GM12878 (cell line): ENCODE measurements around the gene NUBP1. TPM values are rescaled to one million over a fixed set of nuclear protein-coding genes. Genes with fewer than 3 reads are reported as not detected.
A peak's percentile ranks its signal among the peaks of the same experiment; 100 is the strongest.

Source experiments
- ATF7 ChIP-seq: fragments of 450-650 bp; IDR thresholded peaks from 2 replicates; pipeline ENCODE4 v1.6.1; 2016; ENCODE audit warnings: low read depth, mild to moderate bottlenecking
- BCL11A ChIP-seq: IDR thresholded peaks from 2 replicates; pipeline ENCODE4 v1.6.1; 2011; ENCODE audit warnings: low read depth, low read length
- BHLHE40 ChIP-seq, 2 experiments: fragments of 450-650 bp in 1 of 2; IDR thresholded peaks; 2 replicates each; pipeline ENCODE4 v1.6.1; 2011 to 2017; ENCODE audit warnings: low read depth in 2 of 2, borderline replicate concordance in 1 of 2, improper control_type of control experiment in 1 of 2, low read length in 1 of 2, mild to moderate bottlenecking in 1 of 2
- CBFB ChIP-seq: IDR thresholded peaks from 2 replicates; pipeline ENCODE4 v1.6.1; 2016; ENCODE audit warnings: antibody characterized with exemption, low read depth
- CHD2 ChIP-seq: IDR thresholded peaks from 2 replicates; pipeline ENCODE4 v1.6.1; 2011; ENCODE audit warnings: low read depth, low read length, improper control_type of control experiment, borderline replicate concordance
- IKZF2 ChIP-seq, 2 experiments: fragments of 450-650 bp; IDR thresholded peaks; 2 replicates each; pipeline ENCODE4 v1.6.1; 2017; ENCODE audit warnings: mild to moderate bottlenecking in 2 of 2, moderate library complexity in 2 of 2
- LARP7 ChIP-seq: fragments of 450-650 bp; IDR thresholded peaks from 2 replicates; pipeline ENCODE4 v1.6.1; 2017; ENCODE audit warnings: mild to moderate bottlenecking
- MTA2 ChIP-seq: fragments of 450-650 bp; IDR thresholded peaks from 2 replicates; pipeline ENCODE4 v1.6.1; 2016; ENCODE audit warnings: low read depth, mild to moderate bottlenecking, moderate library complexity
- MTA3 ChIP-seq: IDR thresholded peaks from 2 replicates; pipeline ENCODE4 v1.6.1; 2012; ENCODE audit warnings: low read length, inconsistent platforms, borderline replicate concordance
- MXI1 ChIP-seq: fragments of 150-350 bp; IDR thresholded peaks from 2 replicates; pipeline ENCODE4 v1.6.1; 2011; ENCODE audit warnings: low read depth, mild to moderate bottlenecking, inconsistent platforms, low read length, improper control_type of control experiment
- PAX8 ChIP-seq: fragments of 450-650 bp; IDR thresholded peaks from 2 replicates; pipeline ENCODE4 v1.6.1; 2017; ENCODE audit warnings: mild to moderate bottlenecking, moderate library complexity
- PRDM15 ChIP-seq: fragments of 450-650 bp; formaldehyde crosslinking; IDR thresholded peaks from 2 replicates; pipeline ENCODE4 v1.4.0; 2020; ENCODE audit warnings: mild to moderate bottlenecking, moderate library complexity
- USF2 ChIP-seq: IDR thresholded peaks from 2 replicates; pipeline ENCODE4 v1.6.1; 2011; ENCODE audit warnings: low read depth, low read length, improper control_type of control experiment, borderline replicate concordance
- ZNF217 ChIP-seq: fragments of 450-650 bp; IDR thresholded peaks from 2 replicates; pipeline ENCODE4 v1.6.1; 2017; ENCODE audit warnings: antibody characterized with exemption, mild to moderate bottlenecking
- ZZZ3 ChIP-seq: IDR thresholded peaks from 2 replicates; pipeline ENCODE4 v1.6.1; 2011; ENCODE audit warnings: low read depth; ENCODE audit not compliant: control insufficient read depth, insufficient read length
- polyA plus RNA-seq, 11 experiments: library from polyadenylated mRNA; depleted of rRNA in 4 of 11; unstranded in 6 of 11; stranded (reverse) in 5 of 11; fragments of >200 nt; fragmentation: Nextera tagmentation in 4 of 11; fragmentation: Illumina TruSeq in 1 of 11; extraction: Ambion mirVana in 4 of 11; extraction: Trizol in 1 of 11; gene quantifications; 1 replicate in 1 of 11; 2 replicates in 10 of 11; pipeline versions ENCODE4 v1.2.1 to v1.2.3, GENCODE V29; 2011 to 2016; ENCODE audit warnings: inconsistent platforms in 2 of 11, missing spikeins in 2 of 11, low read depth in 1 of 11
- total RNA-seq, 4 experiments: library from RNA; depleted of rRNA in 3 of 4; stranded (reverse); fragments of >200 nt in 3 of 4; fragmentation: Illumina TruSeq in 1 of 4; extraction: Trizol in 1 of 4; gene quantifications; 2 replicates each; pipeline versions ENCODE4 v1.2.1 to v1.2.3, GENCODE V29; 2013 to 2021
- TF ChIP-seq, protein P1 (sequence below): fragments of 450-650 bp; formaldehyde crosslinking; IDR thresholded peaks from 2 replicates; pipeline ENCODE4 v1.4.0; 2022; ENCODE audit warnings: mild to moderate bottlenecking, moderate library complexity
- TF ChIP-seq, protein P2 (sequence below): IDR thresholded peaks from 2 replicates; pipeline ENCODE4 v1.6.1; 2011; ENCODE audit warnings: mild to moderate bottlenecking, low read depth, low read length, moderate library complexity; ENCODE audit not compliant: insufficient replicate concordance

The NUBP1 gene
- total and polyA plus RNA-seq, 10 of the 15 experiments (the other 5 are each of a cell fraction or from before 2014, with no cell fraction given) = 31.0 to 74.9 (median 58.3) TPM

GRCh38 chr16:10812312-10813098 lies 68.9 kb downstream of the NUBP1 start (continued):
- TF ChIP-seq, protein P1, sequence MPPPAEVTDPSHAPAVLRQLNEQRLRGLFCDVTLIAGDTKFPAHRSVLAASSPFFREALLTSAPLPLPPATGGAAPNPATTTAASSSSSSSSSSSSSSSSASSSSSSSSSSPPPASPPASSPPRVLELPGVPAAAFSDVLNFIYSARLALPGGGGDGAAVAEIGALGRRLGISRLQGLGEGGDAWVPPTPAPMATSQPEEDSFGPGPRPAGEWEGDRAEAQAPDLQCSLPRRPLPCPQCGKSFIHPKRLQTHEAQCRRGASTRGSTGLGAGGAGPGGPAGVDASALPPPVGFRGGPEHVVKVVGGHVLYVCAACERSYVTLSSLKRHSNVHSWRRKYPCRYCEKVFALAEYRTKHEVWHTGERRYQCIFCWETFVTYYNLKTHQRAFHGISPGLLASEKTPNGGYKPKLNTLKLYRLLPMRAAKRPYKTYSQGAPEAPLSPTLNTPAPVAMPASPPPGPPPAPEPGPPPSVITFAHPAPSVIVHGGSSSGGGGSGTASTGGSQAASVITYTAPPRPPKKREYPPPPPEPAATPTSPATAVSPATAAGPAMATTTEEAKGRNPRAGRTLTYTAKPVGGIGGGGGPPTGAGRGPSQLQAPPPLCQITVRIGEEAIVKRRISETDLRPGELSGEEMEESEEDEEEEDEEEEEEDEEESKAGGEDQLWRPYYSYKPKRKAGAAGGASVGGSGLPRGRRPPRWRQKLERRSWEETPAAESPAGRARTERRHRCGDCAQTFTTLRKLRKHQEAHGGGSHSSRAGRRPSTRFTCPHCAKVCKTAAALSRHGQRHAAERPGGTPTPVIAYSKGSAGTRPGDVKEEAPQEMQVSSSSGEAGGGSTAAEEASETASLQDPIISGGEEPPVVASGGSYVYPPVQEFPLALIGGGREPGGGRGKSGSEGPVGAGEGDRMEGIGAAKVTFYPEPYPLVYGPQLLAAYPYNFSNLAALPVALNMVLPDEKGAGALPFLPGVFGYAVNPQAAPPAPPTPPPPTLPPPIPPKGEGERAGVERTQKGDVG (CRISPR knock-in tag) = no peak
- no peak for TF ChIP-seq USF2
- TF ChIP-seq MTA2 = peak; percentile 69
- no peak; the same call in 1 of the 2 replicates for TF ChIP-seq MXI1
- peak; percentile 12; the same call in 1 of the 2 replicates for TF ChIP-seq MTA3
- TF ChIP-seq PAX8 = no peak
- TF ChIP-seq, protein P2, sequence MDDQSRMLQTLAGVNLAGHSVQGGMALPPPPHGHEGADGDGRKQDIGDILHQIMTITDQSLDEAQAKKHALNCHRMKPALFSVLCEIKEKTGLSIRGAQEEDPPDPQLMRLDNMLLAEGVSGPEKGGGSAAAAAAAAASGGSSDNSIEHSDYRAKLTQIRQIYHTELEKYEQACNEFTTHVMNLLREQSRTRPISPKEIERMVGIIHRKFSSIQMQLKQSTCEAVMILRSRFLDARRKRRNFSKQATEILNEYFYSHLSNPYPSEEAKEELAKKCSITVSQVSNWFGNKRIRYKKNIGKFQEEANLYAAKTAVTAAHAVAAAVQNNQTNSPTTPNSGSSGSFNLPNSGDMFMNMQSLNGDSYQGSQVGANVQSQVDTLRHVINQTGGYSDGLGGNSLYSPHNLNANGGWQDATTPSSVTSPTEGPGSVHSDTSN = no peak
- peak; percentile 20; the same call in 1 of the 2 replicates for TF ChIP-seq CBFB
- TF ChIP-seq ATF7 = peak; percentile 84
- peak; percentile 21; the same call in 1 of the 2 replicates for TF ChIP-seq BCL11A
- no peak for TF ChIP-seq ZZZ3
- TF ChIP-seq BHLHE40 (IDR thresholded peaks at IDR 0.05; ENCODE audit: borderline replicate concordance in 1 of 2, low read depth in 2 of 2, low read length in 1 of 2) = peak; percentile 79 to 88
- no peak for TF ChIP-seq PRDM15 (CRISPR knock-in tag)
- TF ChIP-seq IKZF2 (IDR thresholded peaks at IDR 0.05) = peak; percentile 79 to 84
- peak; percentile 7; the same call in 1 of the 2 replicates for TF ChIP-seq CHD2
- peak; percentile 97 for TF ChIP-seq ZNF217
- TF ChIP-seq LARP7 = no peak
- TF ChIP-seq, all 136 proteins: peak for 50
